SK-N-MC (cell line): ENCODE measurements around the gene AMZ1.

Experiments used
- EZH2 ChIP-seq: fragments of 200-600 bp; sonication (generic); IDR thresholded peaks from one replicate; pipeline ENCODE4 v1.6.1; 2017; ENCODE audit warnings: antibody characterized with exemption
- POLR2AphosphoS5 ChIP-seq: IDR thresholded peaks from 2 replicates; pipeline ENCODE4 v1.6.1; 2012; ENCODE audit warnings: mild to moderate bottlenecking, low read depth, low read length, borderline replicate concordance

GRCh38 chr7:2732959-2733584 is 45.1 kb downstream of the AMZ1 start:
- TF ChIP-seq EZH2 = no peak
- no peak for TF ChIP-seq POLR2AphosphoS5
